T-helper 1 cell (primary cell): ENCODE results near the gene NUP210.
"Not testable (repeated sequence)": the region's sequence is repeated elsewhere in the genome, so short reads cannot be mapped to it uniquely, and the experiment has no call there.

Source experiments
- DNase-seq, 5 donors: peaks; one replicate each; pipeline ENCODE4 v3.0.0-alpha.2; 2012 to 2020
- total RNA-seq, 4 donors: gene quantifications; one replicate each; lab custom pipeline; 2026; lab: John Stamatoyannopoulos, UW

Gene NUP210
- total RNA-seq = 406 to 546 (median 481) reads per million in 4 donors

DNA sequence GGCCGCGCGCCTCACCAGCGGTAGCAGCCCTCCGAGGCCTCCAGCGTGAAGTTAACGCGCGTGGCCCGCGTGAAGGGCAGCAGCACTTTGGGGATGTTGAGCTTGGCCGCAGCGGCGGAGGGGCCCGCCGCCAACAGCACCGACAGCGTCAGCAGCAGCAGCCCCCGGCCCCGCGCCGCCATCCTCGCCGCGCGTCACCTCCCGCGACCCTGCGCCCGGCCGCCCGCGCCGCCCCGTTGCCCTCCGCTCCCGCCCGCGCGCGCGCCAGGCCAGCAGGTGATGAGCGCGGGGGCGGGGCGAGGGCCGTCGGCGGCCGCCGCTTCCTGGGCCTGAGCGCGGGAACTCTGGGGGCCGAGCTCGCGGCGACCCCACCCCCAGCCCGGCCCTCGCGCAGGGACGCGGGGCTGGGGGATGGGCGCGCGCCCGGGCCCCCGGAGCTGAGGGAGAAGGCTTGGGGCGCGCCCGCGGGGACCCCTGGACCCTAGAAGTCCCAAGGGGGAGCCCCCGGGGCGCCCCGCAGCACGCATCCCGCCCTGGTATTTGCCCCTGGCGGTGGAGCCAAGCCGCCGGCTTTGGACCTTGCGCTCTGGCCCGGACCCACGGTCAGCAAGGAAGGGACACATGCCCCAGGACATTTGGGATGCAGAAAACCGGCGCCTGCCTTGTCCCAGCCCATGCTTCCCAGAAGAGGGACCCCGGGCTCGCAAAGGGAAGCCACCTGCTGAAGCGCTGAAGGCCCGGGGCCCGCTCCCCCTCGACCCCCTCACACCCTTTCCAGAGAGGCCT lies at the start of gene NUP210:
Gene NUP210 (minus strand): TSS at position 278 of the 786 bp plus-strand sequence. CDS start 96 bp downstream, at position 182.
- peak; percentile 24 to 66 (median 31) for DNase-seq

DNA sequence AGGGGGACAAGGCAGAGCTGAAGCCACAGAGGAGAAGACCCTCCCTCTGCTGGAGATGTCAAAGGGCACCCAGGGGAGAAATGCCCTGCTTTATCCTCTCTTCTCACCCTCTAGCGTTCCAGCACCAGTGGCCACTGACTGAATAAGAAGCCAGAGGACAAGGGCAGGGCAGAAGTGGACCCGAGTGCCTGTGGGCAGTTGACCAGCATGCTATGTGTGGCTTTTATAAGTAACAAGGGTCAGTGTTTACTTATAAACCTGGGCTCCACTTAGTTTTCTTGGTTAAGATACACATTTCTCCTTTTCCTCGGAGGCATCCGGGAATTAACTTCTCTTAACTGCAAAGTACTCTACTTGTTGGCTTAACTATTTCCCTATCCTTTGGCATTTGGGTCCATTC lies 46.7 kb upstream of the NUP210 start:
- no peak for DNase-seq

DNA sequence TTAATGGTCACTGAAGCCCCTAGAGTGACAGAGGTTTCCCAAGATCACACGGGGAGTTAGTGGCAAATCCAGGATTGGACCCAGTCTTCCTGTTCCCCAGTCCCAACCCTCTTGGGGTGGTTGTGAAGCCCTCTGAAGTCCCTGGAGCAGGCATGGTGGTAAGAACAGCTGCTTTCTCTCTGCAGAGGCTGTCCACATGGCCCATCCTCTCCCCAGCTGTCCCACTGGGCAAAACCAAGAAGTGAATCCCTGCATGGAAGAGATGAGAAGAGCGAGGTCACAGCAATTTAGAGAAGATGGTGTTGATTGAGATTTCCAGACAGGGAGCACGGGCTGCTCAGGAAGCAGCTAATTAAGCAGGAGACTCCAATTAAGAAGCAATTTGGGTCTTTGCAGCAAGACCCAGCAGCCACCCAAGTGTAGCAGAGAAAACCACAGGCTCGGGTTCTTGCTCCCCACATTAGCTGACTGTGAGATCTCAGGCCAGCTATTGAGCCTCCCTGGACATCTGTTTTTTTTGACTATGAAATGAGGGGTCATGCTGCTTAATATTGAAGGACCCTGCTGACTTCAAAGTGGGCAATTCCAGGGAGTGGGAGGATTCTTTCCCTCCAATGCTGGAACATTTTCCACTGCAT lies 45.2 kb upstream of the NUP210 start:
- no peak for DNase-seq

DNA sequence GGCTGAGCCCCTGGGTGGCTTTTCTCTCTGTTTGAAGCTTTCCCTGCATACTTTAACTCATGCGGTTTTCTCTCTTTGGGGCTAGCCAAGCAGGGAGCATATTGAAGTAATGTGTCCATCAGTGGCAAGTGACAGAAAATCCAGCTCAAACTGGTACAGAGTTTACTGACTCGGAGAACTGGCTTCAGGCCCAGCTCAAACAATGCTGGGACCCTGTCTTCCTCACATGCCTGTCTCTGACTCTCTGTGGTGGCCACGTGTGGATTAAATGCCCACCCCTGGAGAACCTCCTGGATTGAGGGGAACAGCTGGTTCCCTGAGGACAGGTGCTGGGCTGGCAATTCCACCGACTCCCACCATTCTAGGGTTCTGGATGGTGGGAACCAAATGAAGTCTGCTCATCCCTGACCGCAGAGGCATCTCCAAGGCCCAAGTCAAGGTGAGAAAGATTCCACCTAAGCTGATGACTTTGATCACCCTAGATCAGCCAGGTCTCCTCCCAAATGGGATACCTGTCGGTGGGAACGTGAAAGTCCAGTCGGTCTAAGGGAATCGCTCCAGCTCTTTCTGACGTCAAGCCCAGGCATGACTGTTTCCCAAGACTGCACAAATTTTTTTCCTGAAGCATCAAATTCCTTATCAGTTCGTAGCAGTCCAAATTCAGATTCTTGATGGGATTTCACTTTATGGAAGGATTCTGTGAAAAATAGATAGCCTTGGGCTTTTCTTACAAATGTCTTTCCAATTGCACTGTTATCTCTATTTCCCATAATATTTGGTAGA lies 43.7 kb upstream of the NUP210 start:
- DNase-seq = no peak

DNA sequence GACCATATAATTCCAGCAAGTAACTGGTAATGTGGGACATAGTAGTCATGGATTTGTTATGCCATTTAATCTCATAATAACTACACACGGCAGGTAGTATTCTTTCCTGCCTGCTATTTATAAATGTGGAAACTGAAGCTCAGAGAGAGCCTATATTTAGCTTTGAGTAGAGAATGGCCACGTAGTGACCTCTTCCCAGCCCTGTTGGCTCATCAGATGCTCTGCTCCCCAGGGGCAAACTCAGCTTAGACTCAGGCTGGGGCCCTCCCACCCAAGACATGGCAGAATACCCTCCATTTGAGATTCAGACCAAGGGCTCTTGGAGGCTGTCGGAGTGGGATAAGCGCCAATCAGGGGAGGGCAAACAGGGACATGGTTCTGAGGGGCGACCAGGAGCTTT lies 42.7 kb upstream of the NUP210 start:
- DNase-seq = no peak

DNA sequence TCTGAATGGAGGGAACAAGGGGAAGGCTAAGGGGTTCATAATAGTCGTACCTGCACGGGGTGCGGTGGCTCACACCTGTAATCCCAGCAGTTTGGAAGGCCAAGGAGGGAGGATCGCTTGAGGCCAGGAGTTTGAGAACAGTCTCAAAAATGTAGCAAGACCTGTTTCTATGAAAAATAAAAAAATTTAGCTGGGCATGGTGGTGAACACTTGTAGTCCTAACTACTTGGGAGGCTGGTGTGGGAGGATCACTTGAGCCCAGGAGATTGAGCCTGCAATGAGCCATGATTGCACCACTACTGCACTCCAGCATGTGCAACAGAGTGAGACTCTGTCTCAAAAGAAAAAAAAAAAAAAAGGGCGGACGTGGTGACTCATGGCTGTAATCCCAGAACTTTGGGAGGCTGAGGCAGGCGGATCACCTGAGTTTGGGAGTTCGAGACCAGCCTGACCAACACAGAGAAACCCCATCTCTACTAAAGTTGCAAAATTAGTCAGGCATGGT lies 42.1 kb upstream of the NUP210 start:
- no peak for DNase-seq

DNA sequence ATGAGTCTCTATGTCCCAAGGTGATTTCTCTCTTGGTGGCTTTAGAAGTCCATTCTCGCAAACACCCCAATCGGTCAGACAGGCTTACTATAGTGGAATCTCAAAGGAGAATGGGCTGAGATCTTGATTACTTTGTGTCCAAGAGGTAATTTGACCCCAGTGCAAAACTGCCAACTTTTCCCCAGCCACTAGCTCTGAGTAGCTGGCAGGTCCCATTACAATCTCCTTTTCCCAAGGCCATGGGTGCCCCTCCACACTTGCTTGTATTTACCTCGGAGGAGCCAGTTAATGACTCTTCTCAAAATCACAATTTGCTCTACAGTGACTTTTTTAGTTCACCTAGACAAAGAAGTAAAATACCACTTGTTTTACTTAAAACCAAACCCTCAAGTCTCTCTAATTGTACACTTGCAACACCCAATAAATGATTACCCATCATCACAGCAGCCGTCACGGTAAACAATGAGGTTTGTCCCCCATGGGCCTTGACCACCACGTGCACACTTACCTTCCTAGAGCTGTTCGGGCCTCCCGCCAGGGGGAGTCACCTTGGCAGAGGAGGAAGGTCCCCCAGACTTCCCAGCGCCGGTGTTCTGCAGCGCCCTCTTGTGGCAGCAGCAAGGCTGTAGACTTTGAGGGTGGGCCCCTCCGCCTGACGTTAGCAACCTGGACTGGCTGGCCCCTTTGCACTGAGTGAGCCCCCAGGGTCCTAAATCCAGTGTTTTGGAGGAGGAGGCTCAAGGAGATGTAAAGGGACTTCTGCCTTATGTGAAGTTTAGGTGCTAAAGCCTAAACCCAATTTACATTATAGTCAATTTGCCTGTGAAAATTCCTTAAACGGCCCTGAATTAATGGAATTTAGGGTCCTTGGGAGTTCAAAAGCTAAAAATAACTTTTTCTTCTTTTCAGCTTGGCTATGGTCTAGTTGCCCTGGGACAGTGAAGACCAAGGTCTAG lies 41.3 kb upstream of the NUP210 start:
- DNase-seq = peak; percentile 47 to 74 (median 71)

DNA sequence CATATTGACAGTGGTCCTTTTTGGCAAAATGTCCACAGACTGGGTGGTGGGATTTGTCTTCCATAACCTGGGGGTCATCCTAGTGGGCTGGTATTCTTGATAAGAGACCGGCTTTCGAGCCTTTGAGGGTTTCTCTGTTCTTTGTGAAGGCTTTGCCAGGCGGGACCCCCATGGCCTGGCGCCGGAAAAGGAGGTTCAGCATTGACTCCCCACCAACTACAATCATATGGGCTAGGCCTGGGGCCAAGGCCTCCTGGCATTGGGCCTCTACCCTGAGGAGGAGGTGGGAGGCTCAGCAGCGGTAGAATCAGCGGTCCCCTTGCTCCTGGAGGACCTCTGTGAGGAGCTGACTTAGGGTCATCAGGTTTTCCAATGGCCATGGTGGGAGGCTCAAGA lies 40.2 kb upstream of the NUP210 start:
- DNase-seq = no peak

DNA sequence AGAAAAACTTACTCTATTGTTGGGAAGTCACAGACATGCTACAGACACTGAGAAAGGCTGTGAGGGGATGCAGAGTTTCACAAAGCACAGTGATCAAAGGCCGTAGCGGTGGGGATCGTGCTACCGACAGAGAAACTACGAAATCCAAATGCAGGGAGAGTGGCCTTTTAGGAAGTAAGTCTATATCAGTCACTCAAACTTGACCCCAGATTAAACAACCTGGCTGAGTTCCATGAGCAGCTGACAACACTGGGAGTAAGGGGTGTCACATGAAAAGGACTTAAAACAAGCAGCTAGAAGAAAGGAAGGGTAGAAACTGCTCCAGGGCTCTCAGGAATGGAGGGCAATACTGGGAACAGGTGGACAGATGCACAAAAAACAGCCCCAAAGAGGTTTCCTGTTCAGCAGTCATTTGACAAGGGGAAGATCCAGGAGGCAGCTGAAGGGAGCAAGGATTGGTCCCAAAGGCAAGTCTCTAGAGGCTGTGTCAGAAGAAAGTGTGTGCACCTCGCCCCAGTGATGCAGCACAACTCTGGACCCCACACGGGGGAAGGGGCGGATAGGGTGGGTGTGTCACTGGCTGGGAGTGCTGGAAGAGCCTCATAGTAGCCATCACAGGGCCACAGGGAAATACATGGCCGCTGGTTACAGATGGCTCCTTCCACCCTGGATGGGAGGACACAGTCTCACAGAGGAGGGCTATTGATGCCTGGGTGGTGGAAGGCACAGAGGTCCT lies 39.7 kb upstream of the NUP210 start:
- no peak for DNase-seq

DNA sequence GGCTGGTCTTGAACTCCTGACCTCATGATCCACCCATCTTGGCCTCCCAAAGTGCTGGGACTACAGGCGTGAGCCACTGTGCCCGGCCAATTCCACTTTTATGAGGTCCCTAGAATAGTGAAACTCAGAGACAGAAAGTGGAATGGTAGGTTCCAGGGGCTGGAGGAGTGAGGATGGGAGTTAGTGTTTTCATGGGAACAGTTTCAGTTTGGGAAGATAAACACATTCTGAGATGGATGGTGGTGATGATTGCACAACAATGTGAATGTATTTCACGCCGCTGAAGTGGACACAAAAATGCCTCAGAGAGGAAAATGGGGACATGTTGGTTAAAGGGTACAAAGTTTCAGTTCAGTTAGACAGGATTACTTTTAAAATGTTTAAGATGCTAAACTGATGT lies 37.5 kb upstream of the NUP210 start:
- no peak for DNase-seq

DNA sequence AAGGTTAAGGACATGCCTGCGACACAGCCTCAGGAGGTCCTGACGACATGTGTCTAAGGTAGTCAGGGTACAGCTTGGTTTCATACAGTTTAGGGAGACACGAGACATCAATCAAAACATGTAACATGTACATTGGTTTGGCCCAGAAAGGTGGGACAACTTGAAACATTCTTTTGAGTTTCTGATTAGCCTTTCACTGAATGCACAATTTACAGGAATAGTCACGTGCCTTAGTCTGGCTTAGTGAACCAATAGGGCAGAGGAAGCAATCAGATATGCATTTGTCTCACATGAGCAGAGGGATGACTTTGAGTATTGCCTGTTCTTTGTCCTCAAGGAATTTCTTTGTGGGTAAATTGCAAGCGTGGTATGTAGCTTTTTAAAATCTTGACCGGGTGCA lies 35.5 kb upstream of the NUP210 start:
- DNase-seq = no peak

DNA sequence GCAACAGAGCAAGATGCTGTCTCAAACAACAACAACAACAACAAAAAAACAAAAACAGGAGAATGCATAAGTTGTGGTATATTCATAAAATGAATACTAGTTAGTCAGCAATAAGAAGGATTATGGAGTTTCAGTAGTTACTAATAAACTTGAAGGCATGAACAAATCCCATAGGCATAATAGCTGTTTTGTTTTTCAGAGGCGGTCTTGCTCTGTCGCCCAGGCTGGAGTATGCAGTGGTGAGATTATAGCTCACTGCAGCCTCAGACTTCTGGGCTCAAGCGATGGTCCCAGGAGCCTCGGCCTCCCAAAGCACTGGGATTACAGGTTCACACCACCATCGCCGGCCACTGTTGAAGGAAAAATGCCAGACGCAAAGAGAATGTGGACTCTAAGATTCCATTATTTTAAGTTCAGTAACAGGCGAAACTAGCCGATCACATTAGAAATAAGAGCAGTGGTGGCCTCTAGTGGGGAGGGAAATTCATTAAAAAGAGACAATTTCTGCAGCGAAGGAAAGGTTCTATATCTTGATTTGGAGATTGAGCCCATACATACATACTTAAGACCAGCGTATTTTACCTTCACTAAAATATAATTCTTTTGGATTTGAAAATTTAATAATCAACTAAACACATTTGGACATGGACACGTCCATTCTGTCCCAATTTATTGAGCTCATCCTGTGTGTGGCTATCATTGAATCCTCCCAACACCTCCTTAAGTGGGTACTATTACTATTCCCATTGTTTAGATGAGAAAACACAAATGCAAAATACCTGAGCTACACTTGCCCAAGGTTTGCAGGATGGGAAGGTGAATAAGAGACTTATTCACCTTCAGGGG lies 32.6 kb upstream of the NUP210 start:
- peak in 4 of 5 donors; percentile 11 to 59 (median 36) for DNase-seq

DNA sequence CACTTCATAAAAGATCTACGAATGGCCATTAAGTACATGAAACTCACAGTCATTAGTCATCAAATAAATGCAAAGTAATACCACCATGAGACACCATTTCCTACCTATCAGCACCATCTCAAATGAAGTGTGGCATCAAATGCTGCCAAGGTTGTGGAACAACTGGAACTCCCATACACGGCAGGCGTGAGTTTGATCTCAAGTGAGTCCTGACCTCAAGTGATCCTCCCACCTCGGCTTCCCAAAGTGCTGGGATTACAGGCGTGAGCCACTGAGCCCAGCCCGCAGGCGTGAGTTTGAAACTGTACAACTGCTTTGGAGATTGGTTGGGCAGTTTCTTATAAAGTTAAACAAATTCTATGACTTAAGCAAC lies 31.2 kb upstream of the NUP210 start:
- peak in 3 of 5 donors; percentile 12 to 17 (median 16) for DNase-seq

DNA sequence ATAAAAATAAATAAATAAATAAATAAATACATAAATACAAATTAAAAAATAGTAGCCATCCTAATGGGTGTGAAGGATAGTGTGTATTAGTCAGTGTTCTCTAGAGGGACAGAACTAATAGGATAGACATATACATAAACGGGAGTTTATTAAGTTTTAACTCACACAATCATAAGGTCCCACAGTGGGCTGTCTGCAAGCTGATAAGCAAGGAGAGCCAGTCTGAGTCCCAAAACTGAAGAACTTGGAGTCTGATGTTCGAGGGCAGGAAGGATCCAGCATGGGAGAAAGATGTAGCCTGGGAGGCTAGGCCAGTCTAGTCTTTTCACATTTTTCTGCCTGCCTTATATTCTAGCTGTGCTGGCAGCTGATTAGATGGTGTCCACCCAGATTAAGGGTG lies 22.8 kb upstream of the NUP210 start:
- DNase-seq = not testable (repeated sequence)

DNA sequence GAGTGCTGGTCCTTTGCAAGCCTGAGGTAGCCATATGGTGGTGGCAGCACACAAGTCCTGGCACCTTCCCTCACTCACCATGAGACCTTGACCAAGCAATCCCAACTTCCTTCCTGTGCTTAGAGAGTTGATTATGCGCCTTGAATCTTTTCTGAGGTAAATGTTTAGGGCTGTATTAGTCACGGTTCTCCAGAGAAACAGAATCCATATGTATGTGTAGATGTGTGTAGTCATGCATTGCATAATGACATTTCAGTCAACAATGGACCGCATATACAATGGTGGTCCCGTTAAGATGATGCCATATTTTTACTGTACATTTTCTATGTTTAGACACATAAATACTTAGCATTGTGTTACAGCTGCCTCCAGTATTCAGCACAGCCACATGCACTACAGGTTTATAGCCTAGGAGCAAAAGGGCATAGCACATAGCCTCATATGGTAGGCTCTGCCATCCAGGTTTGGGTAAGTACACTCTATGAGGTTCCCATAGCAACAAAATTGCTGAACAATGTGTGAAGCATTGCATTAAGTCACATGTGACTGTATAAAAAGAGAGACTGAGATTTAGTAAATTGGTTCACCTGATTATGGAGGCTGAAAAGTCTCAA lies 20.2 kb upstream of the NUP210 start:
- DNase-seq = no peak

DNA sequence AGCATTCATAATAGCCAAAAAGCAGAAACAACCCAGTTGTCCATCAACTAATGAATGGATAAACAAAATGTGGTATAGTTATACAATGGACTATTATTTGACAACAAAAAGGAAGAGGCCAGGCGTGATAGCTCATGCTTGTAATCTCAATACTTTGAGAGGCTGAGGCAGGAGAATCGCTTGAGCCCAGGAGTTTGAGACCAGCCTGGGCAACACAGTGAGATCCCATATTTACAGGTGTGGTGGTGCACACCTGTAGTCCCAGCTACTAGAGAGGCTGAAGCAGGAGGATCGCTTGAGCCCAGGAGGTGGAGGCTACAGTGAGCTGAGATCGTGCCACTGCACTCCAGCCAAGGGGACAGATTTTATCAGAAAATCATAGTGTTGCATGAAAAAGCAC lies 16.1 kb upstream of the NUP210 start:
- not testable (repeated sequence) for DNase-seq

DNA sequence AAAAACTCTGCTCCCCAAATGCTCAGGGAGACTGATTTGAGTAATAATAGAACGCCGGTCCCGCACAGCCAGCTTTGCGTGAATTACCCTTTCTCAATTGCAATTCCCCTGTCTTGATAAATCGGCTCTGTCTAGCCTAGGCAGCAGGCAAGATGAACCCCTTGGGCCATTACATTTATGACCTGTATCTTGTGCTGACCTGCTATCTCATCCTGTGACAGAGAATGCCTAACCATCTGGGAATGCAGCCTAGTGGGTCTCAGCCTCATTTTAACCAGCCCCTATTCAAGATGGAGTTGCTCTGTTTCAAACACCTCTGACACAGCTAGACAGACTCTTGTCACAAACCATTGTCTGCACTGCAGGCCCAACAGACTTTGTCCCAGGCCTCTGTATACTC lies 13.8 kb upstream of the NUP210 start:
- no peak for DNase-seq

DNA sequence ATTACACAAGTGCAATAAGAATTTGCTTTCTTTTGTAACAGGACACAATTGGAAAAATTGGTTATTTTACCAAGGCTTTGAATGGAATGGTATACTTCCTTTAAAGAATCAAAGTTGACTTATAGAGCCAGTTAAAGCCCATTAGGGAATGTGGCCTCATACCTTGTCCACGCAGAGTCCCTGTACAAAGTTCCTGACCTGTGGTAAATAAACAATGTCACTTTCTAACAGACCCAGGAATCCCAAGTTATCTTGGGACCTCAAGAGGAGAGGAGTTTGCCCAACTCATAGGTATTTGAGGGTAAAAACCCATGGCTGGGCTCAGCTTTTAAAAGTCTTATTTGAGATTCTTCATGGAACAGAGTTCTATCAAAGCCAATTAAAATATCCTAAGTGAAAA lies 12.0 kb upstream of the NUP210 start:
- DNase-seq = no peak

DNA sequence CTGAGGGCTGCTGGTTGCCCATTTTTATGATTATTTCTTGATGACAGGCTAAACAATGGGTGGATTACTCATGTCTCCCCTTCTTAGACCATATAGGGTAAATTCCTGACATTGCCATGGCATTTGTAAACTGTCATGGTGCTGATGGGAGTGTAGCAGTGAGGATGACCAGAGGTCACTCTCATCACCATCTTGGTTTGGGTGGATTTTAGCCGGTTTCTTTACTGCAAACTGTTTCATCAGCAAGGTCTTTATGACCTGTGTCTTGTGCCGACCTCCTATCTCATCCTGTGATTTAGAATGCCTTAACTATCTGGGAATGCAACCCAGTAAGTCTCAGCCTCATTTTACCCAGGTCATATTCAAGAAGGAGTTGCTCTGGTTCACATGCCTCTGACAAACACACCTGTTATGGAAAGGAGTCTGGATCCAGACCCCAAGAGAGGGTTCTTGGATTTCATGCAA lies 10.3 kb upstream of the NUP210 start:
- DNase-seq = not testable (repeated sequence)
